BLaER1 (cell line): ENCODE data around the gene TMEM132A.
A peak's percentile ranks its signal among the peaks of the same experiment; 100 is the strongest.

Experiments
- H3K27ac ChIP-seq: shearing (Covaris generic); formaldehyde crosslinking; 2 replicates; pipeline ENCODE4 v1.8.1; 2022
- H3K27me3 ChIP-seq: shearing (Covaris generic); formaldehyde crosslinking; 2 replicates; pipeline ENCODE4 v1.8.1; 2022
- H3K36me3 ChIP-seq: shearing (Covaris generic); formaldehyde crosslinking; 2 replicates; pipeline ENCODE4 v1.8.1; 2022
- H3K4me1 ChIP-seq: shearing (Covaris generic); formaldehyde crosslinking; 2 replicates; pipeline ENCODE4 v1.8.1; 2022
- H3K4me2 ChIP-seq: shearing (Covaris generic); formaldehyde crosslinking; 2 replicates; pipeline ENCODE4 v1.8.1; 2022
- H3K4me3 ChIP-seq: shearing (Covaris generic); formaldehyde crosslinking; 2 replicates; pipeline ENCODE4 v1.8.1; 2022
- H3K9ac ChIP-seq: shearing (Covaris generic); formaldehyde crosslinking; 2 replicates; pipeline ENCODE4 v1.8.1; 2022
- H3K9me3 ChIP-seq: shearing (Covaris generic); formaldehyde crosslinking; 2 replicates; pipeline ENCODE4 v1.8.1; 2022
- H4K20me1 ChIP-seq: shearing (Covaris generic); formaldehyde crosslinking; 2 replicates; pipeline ENCODE4 v1.8.1; 2022
- Cebpa-rat ChIP-seq: shearing (Covaris generic); IDR thresholded peaks from 2 replicates; pipeline ENCODE4 v1.8.1; 2022

The TMEM132A gene

DNA sequence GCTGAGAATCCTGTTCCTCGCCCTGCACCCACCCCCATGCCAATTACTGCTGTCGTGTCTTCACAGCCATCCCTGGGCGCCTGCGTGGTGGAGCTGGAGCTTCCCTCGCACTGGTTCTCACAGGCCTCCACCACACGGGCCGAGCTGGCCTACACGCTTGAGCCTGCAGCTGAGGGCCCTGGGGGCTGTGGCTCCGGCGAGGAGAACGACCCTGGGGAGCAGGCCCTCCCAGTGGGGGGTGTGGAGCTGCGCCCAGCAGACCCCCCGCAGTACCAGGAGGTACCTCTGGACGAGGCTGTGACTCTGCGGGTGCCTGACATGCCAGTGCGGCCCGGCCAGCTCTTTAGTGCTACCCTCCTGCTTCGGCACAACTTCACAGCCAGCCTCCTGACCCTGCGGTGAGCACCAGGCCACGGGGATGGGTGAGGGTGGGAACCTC, 4.3 kb downstream of the TMEM132A start:
- Histone ChIP-seq H3K4me2 (no peak overlapping the region), H3K36me3 (peaks cover 55% of the 10 kb centered on the region), H4K20me1 (peaks cover 41% of the 10 kb centered on the region), H3K27ac (no peak overlapping the region), H3K4me1 (peaks cover 55% of the 10 kb centered on the region), H3K9me3 (no peaks in the 10 kb centered on the region), H3K27me3 (peaks cover 26% of the 10 kb centered on the region), H3K9ac (no peak overlapping the region), H3K4me3 (no peak overlapping the region)
- no peak for TF ChIP-seq Cebpa-rat

DNA sequence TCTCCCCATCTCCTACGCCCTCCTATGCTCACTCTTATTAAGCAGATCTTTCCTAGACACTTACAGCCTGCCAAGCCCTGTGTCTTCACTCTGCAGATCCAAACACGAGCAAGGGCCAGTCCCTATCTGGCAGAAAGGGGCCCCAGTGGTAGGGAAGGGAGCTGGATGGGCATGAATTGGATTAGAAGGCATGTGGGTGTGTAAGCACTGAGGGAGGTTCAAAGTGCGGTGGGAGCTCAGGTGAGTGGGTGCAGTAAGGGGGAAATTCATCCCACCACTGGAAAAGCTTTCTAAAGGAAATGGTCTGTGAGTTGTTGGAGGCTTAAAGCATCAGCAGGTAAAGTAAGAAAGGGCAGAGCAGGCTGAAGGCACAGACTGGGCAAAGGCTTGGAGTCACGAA, 5.5 kb downstream of the TMEM132A start:
- H3K4me1 ChIP-seq, result peaks cover 44% of the 10 kb centered on the region
- TF ChIP-seq Cebpa-rat, result no peak
- no peak overlapping the region for H3K4me2 ChIP-seq
- H3K27ac ChIP-seq, result no peak overlapping the region
- peaks cover 30% of the 10 kb centered on the region for H4K20me1 ChIP-seq
- H3K27me3 ChIP-seq, result peaks cover 14% of the 10 kb centered on the region
- no peak overlapping the region for H3K4me3 ChIP-seq
- H3K9me3 ChIP-seq, result no peaks in the 10 kb centered on the region
- no peak overlapping the region for H3K9ac ChIP-seq
- peaks cover 61% of the 10 kb centered on the region for H3K36me3 ChIP-seq

DNA sequence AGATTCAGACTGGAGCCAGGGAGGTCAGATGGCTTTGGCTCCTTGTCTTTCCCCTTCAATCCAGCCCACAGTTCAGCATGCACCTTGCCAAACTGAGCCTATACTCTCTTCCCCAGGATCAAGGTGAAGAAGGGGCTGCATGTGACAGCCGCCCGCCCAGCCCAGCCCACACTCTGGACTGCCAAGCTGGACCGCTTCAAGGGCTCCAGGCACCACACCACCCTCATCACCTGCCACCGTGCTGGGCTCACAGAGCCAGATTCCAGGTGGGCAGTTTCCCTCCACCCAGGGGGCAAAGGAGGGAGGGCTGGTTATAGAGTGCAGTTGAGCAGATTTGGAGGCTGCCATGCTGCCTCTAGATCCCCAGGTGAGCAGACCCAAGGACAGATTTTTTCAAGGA, 6.1 kb downstream of the TMEM132A start:
- peaks cover 23% of the 10 kb centered on the region for H4K20me1 ChIP-seq
- H3K36me3 ChIP-seq, result peaks cover 68% of the 10 kb centered on the region
- H3K4me2 ChIP-seq, result no peak overlapping the region
- H3K4me1 ChIP-seq, result peaks cover 37% of the 10 kb centered on the region
- H3K27ac ChIP-seq, result no peak overlapping the region
- H3K27me3 ChIP-seq, result peaks cover 8% of the 10 kb centered on the region
- H3K9me3 ChIP-seq, result no peaks in the 10 kb centered on the region
- no peak for TF ChIP-seq Cebpa-rat
- no peak overlapping the region for H3K9ac ChIP-seq
- H3K4me3 ChIP-seq, result no peak overlapping the region

DNA sequence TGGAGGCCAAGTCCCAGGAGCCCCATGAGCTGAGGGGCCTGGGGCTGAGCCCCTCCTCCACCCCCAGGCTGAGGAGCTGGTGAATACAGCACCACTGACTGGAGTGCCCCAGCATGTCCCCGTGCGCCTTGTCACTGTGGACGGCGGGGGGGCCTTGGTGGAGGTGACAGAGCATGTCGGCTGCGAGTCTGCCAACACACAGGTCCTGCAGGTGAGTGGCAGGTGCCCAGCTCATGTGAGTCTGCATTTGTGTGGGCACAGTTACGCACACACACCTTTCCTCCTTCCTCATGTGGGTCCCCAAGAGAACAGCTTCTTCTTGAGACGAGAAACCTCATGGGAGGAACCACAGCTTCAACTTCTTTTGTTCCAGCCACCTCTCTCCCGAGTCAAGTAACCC, 7.7 kb downstream of the TMEM132A start:
- Histone ChIP-seq H3K9ac (no peak overlapping the region), H3K36me3 (peaks cover 82% of the 10 kb centered on the region), H3K4me2 (peak overlapping the region; percentile 56), H3K27me3 (no peaks in the 10 kb centered on the region), H3K27ac (no peak overlapping the region), H4K20me1 (peaks cover 8% of the 10 kb centered on the region), H3K4me3 (no peak overlapping the region), H3K9me3 (no peaks in the 10 kb centered on the region), H3K4me1 (peaks cover 30% of the 10 kb centered on the region)
- no peak for TF ChIP-seq Cebpa-rat

DNA sequence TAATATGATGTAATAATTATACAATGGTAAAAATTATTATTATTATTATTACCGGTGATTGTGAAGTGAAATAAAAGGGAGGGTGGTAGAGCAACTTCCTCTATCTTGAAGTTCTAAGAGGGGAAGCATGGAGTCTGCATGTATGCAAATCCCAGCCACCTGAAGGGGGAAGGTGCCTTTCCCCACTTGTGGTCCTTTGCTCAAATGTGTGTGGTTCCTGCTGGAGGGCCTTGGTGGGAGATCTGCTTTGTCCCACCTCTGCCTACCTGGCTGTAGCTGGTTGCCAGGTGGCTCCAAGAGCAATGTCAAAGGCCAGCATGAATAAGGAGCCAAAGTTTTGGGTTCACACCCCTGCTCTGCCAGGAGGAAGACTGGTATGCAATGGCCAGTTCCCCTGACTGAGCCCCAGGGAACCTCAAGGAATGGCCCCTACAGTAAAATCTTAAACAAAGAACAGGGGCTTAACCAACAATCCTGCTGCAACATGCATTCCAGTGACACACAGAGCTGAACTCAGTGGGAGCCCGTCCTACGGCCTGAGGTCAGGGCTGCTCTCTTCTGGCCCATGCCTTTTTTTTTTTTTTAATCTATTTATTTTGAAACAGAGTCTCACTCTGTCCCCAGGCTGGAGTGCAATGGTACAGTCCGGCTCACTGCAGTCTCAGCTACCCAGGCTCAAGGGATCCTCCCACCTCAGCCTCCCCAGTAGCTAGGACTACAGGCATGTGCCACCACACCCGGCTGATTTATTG, 8.5 kb downstream of the TMEM132A start:
- no peak overlapping the region for H3K27ac ChIP-seq
- 0 out of 2 replicates have a peak, but pooled peaks cover under 1% of the 10 kb centered on the region for H4K20me1 ChIP-seq
- H3K9ac ChIP-seq, result no peak overlapping the region
- peaks cover 22% of the 10 kb centered on the region for H3K4me1 ChIP-seq
- peak overlapping the region; percentile 56 for H3K4me2 ChIP-seq
- peaks cover 86% of the 10 kb centered on the region for H3K36me3 ChIP-seq
- no peak overlapping the region for H3K4me3 ChIP-seq
- H3K9me3 ChIP-seq, result no peaks in the 10 kb centered on the region
- TF ChIP-seq Cebpa-rat, result no peak
- no peaks in the 10 kb centered on the region for H3K27me3 ChIP-seq

DNA sequence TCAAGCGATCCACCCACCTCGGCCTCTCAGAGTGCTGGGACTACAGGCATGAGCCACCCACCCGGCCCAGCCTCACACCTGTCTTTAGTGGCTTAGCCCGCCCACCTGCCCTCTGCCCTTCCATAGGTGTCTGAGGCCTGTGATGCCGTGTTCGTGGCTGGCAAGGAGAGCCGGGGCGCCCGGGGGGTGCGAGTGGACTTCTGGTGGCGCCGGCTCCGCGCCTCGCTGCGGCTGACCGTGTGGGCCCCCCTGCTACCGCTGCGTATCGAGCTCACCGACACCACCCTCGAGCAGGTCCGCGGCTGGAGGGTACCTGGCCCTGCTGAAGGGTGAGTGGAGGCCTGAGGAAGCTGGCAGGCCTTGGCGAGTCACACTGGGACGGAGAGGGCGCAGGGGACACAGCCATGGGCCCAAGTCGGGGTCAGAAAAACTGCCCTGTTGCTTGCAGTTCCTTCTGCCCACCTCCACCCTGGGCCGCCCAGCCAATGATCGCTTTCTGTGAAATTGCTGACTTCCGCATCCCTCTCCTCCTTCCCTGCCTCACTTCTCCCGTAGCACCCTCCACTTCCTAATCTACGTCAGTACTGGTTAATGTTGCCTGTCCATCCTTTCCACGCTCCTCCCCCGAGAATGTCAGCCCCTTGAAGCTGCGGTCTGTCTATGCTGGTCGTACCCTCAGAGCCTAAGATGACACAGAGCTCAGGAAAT, 9.3 kb downstream of the TMEM132A start:
- Histone ChIP-seq H3K9ac (no peak overlapping the region), H3K9me3 (no peaks in the 10 kb centered on the region), H3K27me3 (no peaks in the 10 kb centered on the region), H3K36me3 (peaks cover 82% of the 10 kb centered on the region), H3K4me2 (no peak overlapping the region), H3K4me3 (no peak overlapping the region), H3K4me1 (peaks cover 18% of the 10 kb centered on the region), H3K27ac (no peak overlapping the region), H4K20me1 (no peaks in the 10 kb centered on the region)
- no peak for TF ChIP-seq Cebpa-rat

DNA sequence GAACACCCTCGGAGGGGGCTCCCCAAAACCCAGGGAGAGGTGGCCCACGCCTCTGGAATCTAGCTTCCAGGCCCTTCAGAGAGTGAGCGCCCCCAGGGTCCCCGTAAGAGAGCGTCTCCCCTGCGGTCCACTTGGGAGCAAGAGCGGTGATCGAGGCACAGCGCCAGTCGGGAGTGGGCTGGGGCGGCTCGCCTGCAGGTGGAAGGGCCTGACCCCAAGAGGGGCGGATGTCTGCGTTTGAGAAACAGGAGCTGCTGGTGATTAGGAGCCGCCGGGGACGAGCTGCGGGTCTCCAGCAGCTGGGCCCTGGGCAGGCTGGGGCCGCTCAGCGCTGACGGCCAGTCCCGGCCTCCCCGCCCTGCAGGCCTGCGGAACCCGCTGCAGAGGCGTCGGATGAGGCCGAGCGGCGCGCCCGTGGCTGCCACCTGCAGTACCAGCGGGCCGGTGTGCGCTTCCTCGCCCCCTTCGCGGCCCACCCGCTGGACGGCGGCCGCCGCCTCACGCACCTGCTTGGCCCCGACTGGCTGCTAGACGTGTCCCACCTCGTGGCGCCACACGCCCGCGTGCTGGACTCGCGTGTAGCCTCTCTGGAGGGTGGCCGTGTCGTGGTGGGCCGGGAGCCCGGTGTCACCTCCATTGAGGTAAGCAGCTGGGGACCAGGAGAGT, 10.0 kb downstream of the TMEM132A start:
- Histone ChIP-seq H4K20me1 (no peaks in the 10 kb centered on the region), H3K4me2 (no peak overlapping the region), H3K27me3 (no peaks in the 10 kb centered on the region), H3K9me3 (no peaks in the 10 kb centered on the region), H3K36me3 (peaks cover 80% of the 10 kb centered on the region), H3K9ac (no peak overlapping the region), H3K27ac (no peak overlapping the region), H3K4me3 (no peak overlapping the region), H3K4me1 (peaks cover 21% of the 10 kb centered on the region)
- TF ChIP-seq Cebpa-rat, result no peak

DNA sequence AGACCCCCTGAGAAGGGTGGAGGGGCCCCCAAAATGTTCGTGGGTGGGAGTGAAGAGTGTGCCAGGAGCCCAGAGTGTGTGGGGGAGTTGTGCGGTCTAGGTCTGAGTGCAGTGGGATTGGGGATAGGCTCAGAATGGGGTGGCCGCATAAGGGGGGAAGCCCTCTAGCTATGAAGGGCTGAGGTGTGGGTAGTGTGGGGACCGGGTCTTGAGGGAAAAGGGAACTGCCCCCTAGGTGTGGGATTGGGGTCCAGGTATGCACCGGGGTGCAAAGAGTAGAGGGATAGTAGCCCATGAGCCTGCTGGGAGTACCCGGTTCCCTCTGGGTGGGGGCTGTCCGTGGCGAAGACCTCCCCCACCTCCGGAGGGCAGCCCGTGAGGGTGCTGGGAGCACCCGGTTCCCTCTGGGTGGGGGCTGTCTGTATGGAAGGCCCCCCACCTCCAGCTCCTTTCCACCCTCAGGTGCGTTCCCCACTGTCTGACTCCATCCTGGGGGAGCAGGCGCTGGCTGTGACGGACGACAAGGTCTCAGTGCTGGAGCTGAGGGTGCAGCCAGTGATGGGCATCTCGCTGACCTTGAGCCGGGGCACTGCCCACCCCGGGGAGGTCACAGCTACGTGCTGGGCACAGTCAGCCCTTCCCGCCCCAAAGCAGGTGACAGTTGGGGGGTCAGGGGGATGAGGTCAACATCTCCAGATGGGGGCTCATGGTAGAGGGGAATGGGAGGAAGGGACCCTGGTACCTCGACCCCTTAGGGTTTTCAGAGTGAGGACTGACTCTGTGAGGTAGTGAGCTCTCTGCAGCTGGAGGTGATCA, 10.7 kb downstream of the TMEM132A start:
- Histone ChIP-seq H3K4me2 (no peak overlapping the region), H3K36me3 (peaks cover 79% of the 10 kb centered on the region)

DNA sequence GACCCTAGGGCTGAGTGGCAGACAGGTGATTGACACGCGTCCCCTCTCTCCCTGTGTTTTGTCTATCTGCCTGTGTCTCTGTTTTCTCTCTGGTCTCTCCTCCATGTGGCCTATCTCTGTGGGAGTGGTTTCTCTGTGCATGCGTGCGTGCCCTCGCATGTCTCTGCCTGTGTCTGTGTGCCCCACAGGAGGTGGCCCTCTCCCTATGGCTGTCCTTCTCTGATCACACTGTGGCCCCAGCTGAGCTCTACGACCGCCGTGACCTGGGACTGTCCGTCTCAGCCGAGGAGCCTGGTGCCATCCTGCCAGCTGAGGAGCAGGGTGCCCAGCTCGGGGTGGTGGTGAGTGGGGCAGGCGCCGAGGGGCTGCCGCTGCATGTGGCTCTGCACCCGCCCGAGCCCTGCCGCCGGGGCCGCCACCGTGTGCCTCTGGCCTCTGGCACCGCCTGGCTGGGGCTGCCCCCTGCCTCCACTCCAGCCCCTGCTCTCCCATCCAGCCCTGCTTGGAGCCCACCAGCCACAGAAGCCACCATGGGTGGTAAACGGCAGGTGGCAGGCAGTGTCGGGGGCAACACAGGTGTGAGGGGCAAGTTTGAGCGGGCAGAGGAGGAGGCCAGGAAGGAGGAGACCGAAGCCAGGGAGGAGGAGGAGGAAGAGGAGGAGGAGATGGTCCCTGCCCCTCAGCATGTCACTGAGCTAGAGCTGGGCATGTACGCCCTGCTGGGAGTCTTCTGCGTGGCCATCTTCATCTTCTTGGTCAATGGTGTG, 11.6 kb downstream of the TMEM132A start:
- no peak overlapping the region for H3K27ac ChIP-seq

More for the DNA sequence above, 10.7 kb downstream of the TMEM132A start:
- peaks cover 23% of the 10 kb centered on the region for H3K4me1 ChIP-seq
- no peak overlapping the region for H3K27ac ChIP-seq
- no peaks in the 10 kb centered on the region for H4K20me1 ChIP-seq
- H3K9me3 ChIP-seq, result no peaks in the 10 kb centered on the region
- no peak overlapping the region for H3K9ac ChIP-seq
- no peaks in the 10 kb centered on the region for H3K27me3 ChIP-seq
- TF ChIP-seq Cebpa-rat, result no peak
- H3K4me3 ChIP-seq, result no peak overlapping the region

More for the DNA sequence above, 11.6 kb downstream of the TMEM132A start:
- Histone ChIP-seq H3K4me2 (no peak overlapping the region), H3K27me3 (no peaks in the 10 kb centered on the region), H3K9ac (no peak overlapping the region), H3K4me3 (no peak overlapping the region), H3K36me3 (peaks cover 77% of the 10 kb centered on the region), H4K20me1 (no peaks in the 10 kb centered on the region), H3K4me1 (peaks cover 23% of the 10 kb centered on the region), H3K9me3 (no peaks in the 10 kb centered on the region)
- TF ChIP-seq Cebpa-rat, result no peak
